ENCODE results near the gene SH3BP2. TPM values are rescaled to one million over a fixed set of nuclear protein-coding genes. Genes with fewer than 3 reads are reported as not detected.
A peak's percentile ranks its signal among the peaks of the same experiment; 100 is the strongest.

SH3BP2 gene
- total RNA-seq, 1 donor from 2014 or later, result 64.3 TPM

- Mint-ChIP-seq H3K9me3 (no peaks in the 10 kb centered on the region), H3K27me3 (ENCODE audit: low read depth) (no peaks in the 10 kb centered on the region), H3K27ac (no peak overlapping the region)
Measured at GRCh38 chr4:2862528-2862927, 69.6 kb downstream of the SH3BP2 start.

DNA sequence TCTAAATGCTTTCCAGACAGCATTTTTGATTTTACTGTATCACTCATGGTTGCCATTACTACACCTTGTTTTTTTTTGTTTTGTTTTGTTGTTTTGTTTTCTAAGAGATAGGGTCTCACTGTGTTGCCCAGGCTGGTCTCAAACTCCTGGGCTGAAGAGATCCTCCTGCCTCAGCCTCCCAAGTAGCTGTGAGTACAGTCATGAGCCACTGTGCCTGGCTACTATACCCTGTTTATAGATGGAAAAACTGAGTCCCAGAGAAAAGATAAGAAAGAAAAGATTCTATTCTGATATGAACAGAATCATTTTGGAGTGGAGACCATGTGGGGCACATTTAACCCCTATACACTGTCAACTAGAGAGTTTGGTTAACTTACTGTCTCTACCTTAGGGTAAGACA, 70.8 kb downstream of the SH3BP2 start:
- H3K4me1 Mint-ChIP-seq (ENCODE audit: low read depth), result peaks cover 55% of the 10 kb centered on the region
- no peak overlapping the region for H3K27ac Mint-ChIP-seq
- intact Hi-C loops (cut with micrococcal nuclease), result no loop called here
- no peaks in the 10 kb centered on the region for H3K27me3 Mint-ChIP-seq (ENCODE audit: low read depth)
- no peaks in the 10 kb centered on the region for H3K9me3 Mint-ChIP-seq
- H3K4me3 Mint-ChIP-seq (ENCODE audit: low read depth), result no peak overlapping the region
- no peak for DNase-seq (ENCODE audit: low spot score)
- H3K36me3 Mint-ChIP-seq (ENCODE audit: low read depth), result peaks cover 15% of the 10 kb centered on the region

More at GRCh38 chr4:2862528-2862927, 69.6 kb downstream of the SH3BP2 start:
- peaks cover 64% of the 10 kb centered on the region for H3K4me1 Mint-ChIP-seq (ENCODE audit: low read depth)
- DNase-seq (ENCODE audit: low spot score), result no peak
- H3K4me3 Mint-ChIP-seq (ENCODE audit: low read depth), result no peak overlapping the region
- H3K36me3 Mint-ChIP-seq (ENCODE audit: low read depth), result peaks cover 26% of the 10 kb centered on the region
- intact Hi-C loops (cut with micrococcal nuclease), result no loop called here

GRCh38 chr4:2865196-2865780, 72.4 kb downstream of the SH3BP2 start:
- Mint-ChIP-seq H3K27ac (no peak overlapping the region), H3K9me3 (no peaks in the 10 kb centered on the region), H3K4me1 (ENCODE audit: low read depth) (peaks cover 51% of the 10 kb centered on the region), H3K4me3 (ENCODE audit: low read depth) (no peak overlapping the region), H3K27me3 (ENCODE audit: low read depth) (no peaks in the 10 kb centered on the region), H3K36me3 (ENCODE audit: low read depth) (peaks cover 15% of the 10 kb centered on the region)
- intact Hi-C loops (cut with micrococcal nuclease), result no loop called here
- no peak for DNase-seq (ENCODE audit: low spot score)

GRCh38 chr4:2866160-2866861, 73.4 kb downstream of the SH3BP2 start:
- H3K4me1 Mint-ChIP-seq (ENCODE audit: low read depth), result peaks cover 46% of the 10 kb centered on the region

DNA sequence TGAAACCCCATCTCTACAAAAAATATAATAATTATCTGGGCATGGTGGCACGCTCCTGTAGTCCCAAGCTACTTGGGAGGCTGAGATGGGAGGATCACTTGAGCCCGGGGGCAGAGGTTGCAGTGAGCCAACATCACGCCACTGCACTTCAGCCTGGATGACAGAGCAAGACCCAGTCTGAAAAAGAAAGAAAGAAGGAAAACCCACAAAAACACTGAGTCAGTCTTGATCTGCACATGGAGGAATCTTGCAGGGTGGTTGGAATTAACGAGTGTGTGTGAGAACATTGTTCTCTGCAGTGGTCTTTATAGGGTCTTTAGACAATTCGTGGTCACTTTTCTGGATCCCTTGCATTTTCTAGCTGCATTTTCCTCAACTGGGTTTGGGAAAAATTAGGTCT, 74.0 kb downstream of the SH3BP2 start:
- Mint-ChIP-seq H3K27me3 (ENCODE audit: low read depth) (no peaks in the 10 kb centered on the region), H3K27ac (no peak overlapping the region), H3K9me3 (no peaks in the 10 kb centered on the region), H3K4me3 (ENCODE audit: low read depth) (no peak overlapping the region), H3K4me1 (ENCODE audit: low read depth) (peaks cover 49% of the 10 kb centered on the region), H3K36me3 (ENCODE audit: low read depth) (peaks cover 17% of the 10 kb centered on the region)
- no peak for DNase-seq (ENCODE audit: low spot score)
- intact Hi-C loops (cut with micrococcal nuclease), result no loop called here

More at GRCh38 chr4:2866160-2866861, 73.4 kb downstream of the SH3BP2 start:
- Mint-ChIP-seq H3K9me3 (no peaks in the 10 kb centered on the region), H3K36me3 (ENCODE audit: low read depth) (peaks cover 14% of the 10 kb centered on the region), H3K27ac (no peak overlapping the region), H3K4me3 (ENCODE audit: low read depth) (no peak overlapping the region), H3K27me3 (ENCODE audit: low read depth) (no peaks in the 10 kb centered on the region)
- no peak for DNase-seq (ENCODE audit: low spot score)
- intact Hi-C loops (cut with micrococcal nuclease), result no loop called here

GRCh38 chr4:2867758-2868491, 75.0 kb downstream of the SH3BP2 start:
- Mint-ChIP-seq H3K4me3 (ENCODE audit: low read depth) (no peak overlapping the region), H3K27ac (no peak overlapping the region), H3K4me1 (ENCODE audit: low read depth) (peaks cover 43% of the 10 kb centered on the region), H3K36me3 (ENCODE audit: low read depth) (peaks cover 17% of the 10 kb centered on the region), H3K9me3 (no peaks in the 10 kb centered on the region), H3K27me3 (ENCODE audit: low read depth) (no peaks in the 10 kb centered on the region)
- no peak for DNase-seq (ENCODE audit: low spot score)
- intact Hi-C loops (cut with micrococcal nuclease), result no loop called here

DNA sequence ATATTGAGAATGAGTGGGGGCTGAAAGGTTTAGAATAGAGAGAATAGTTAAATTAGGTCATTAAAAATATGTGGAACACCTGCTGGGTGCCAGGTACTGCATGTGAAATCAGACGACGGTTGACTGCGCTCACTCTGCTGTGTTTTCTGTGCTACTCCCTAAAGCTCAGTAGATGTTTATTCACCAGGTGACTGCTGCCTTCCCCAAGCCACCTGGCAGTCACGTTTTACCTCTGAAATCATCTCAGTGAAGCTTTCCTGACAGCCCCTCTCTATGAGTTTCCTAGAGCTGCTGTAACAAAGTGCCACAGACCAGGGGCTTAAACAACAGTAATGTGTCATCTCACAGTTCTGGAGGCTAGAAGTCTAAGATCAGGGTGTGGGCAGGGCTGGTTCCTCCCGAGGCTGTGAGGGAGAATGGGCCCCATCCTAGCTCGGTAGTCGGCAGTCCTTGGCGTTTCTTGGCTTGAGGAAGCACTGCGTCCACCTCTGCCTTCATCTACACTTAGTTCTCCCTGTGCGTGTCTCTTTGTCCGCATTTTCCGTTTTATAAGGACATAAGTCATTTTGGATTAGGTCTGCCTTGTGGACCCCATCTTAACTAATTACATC, 76.1 kb downstream of the SH3BP2 start:
- peaks cover 38% of the 10 kb centered on the region for H3K4me1 Mint-ChIP-seq (ENCODE audit: low read depth)
- intact Hi-C loops (cut with micrococcal nuclease), result no loop called here
- H3K9me3 Mint-ChIP-seq, result no peaks in the 10 kb centered on the region
- peaks cover 17% of the 10 kb centered on the region for H3K36me3 Mint-ChIP-seq (ENCODE audit: low read depth)
- DNase-seq (ENCODE audit: low spot score), result no peak
- no peak overlapping the region for H3K4me3 Mint-ChIP-seq (ENCODE audit: low read depth)
- no peak overlapping the region for H3K27ac Mint-ChIP-seq
- no peaks in the 10 kb centered on the region for H3K27me3 Mint-ChIP-seq (ENCODE audit: low read depth)

GRCh38 chr4:2869659-2870058, 76.8 kb downstream of the SH3BP2 start:
- Mint-ChIP-seq H3K27me3 (ENCODE audit: low read depth) (no peaks in the 10 kb centered on the region), H3K27ac (no peak overlapping the region), H3K4me1 (ENCODE audit: low read depth) (peaks cover 40% of the 10 kb centered on the region), H3K4me3 (ENCODE audit: low read depth) (no peak overlapping the region), H3K9me3 (no peaks in the 10 kb centered on the region), H3K36me3 (ENCODE audit: low read depth) (peaks cover 17% of the 10 kb centered on the region)
- intact Hi-C loops (cut with micrococcal nuclease), result no loop called here
- no peak for DNase-seq (ENCODE audit: low spot score)

- Mint-ChIP-seq H3K27me3 (ENCODE audit: low read depth) (no peaks in the 10 kb centered on the region), H3K27ac (no peak overlapping the region), H3K9me3 (no peaks in the 10 kb centered on the region), H3K4me3 (ENCODE audit: low read depth) (no peak overlapping the region), H3K36me3 (ENCODE audit: low read depth) (peaks cover 17% of the 10 kb centered on the region), H3K4me1 (ENCODE audit: low read depth) (peaks cover 38% of the 10 kb centered on the region)
- DNase-seq (ENCODE audit: low spot score), result no peak
- intact Hi-C loops (cut with micrococcal nuclease), result no loop called here
Measured at GRCh38 chr4:2870082-2870481, 77.2 kb downstream of the SH3BP2 start.

DNA sequence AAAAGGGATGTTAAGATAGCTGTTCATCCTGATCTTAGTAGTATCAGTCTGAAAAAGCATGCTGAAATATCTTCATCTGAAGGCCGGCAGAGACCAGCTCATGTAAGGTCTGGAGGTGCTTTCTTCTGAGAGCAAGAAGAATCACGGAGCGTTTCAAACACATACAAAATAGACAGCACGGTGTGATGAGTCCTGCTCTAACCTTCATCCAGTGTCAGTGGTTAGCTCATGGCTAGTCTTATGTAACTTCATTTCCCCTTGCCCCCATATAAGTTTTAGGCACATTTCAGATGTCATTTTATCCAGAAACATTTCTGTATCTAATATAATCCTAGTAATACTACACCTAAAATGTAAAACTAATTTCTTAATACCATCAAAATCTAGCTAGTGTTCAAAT, 78.6 kb downstream of the SH3BP2 start:
- Mint-ChIP-seq H3K27ac (peak overlapping the region; percentile 34), H3K27me3 (ENCODE audit: low read depth) (no peaks in the 10 kb centered on the region), H3K4me1 (ENCODE audit: low read depth) (peaks cover 41% of the 10 kb centered on the region), H3K4me3 (ENCODE audit: low read depth) (no peak overlapping the region), H3K9me3 (no peaks in the 10 kb centered on the region), H3K36me3 (ENCODE audit: low read depth) (peaks cover 28% of the 10 kb centered on the region)
- no peak for DNase-seq (ENCODE audit: low spot score)
- intact Hi-C loops (cut with micrococcal nuclease), result no loop called here

DNA sequence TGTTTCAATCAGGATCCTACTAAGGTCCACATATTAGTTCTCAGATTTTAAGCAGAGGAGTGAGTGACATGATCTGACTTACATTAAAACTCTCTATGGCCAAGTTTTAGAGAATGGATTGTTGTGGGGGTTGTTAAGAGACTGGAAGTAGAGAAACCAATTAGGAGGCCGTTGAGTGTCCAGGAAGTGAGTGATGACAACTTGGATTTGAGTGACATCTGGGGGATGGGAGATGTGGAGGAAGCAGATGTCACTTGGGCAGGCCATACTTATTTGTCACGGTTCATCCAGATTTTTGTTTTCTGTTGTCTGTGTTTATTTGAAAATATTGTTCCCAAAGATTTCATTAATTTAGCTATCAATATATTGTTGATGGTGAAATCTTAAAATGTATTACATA, 79.0 kb downstream of the SH3BP2 start:
- no peaks in the 10 kb centered on the region for H3K27me3 Mint-ChIP-seq (ENCODE audit: low read depth)
- no peak for DNase-seq (ENCODE audit: low spot score)
- intact Hi-C loops (cut with micrococcal nuclease), result no loop called here
- no peak overlapping the region for H3K4me3 Mint-ChIP-seq (ENCODE audit: low read depth)
- H3K36me3 Mint-ChIP-seq (ENCODE audit: low read depth), result peaks cover 29% of the 10 kb centered on the region
- peaks cover 38% of the 10 kb centered on the region for H3K4me1 Mint-ChIP-seq (ENCODE audit: low read depth)
- peak overlapping the region; percentile 34 for H3K27ac Mint-ChIP-seq
- H3K9me3 Mint-ChIP-seq, result no peaks in the 10 kb centered on the region

DNA sequence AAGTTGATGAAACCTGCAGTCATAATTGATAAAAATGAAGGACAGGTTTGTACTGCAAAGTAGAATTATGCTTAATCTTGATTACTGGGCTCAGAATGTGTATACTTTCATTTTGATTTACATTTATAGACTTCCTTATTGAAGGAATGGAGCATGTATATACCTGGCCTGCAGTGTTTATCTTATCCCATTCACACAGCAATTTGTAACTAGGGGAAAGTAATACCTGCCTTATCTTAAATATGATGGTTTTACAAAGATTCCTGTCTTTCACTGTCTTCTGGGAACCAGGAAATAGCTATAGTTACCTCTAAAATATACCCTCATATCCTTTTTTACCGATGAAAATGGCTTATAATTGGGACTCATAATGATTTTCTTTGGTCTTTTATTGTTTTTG, 80.4 kb downstream of the SH3BP2 start:
- intact Hi-C loops (cut with micrococcal nuclease), result no loop called here
- Mint-ChIP-seq H3K27me3 (ENCODE audit: low read depth) (no peaks in the 10 kb centered on the region), H3K4me1 (ENCODE audit: low read depth) (peaks cover 38% of the 10 kb centered on the region), H3K36me3 (ENCODE audit: low read depth) (peaks cover 42% of the 10 kb centered on the region), H3K27ac (no peak overlapping the region), H3K4me3 (ENCODE audit: low read depth) (no peak overlapping the region), H3K9me3 (no peaks in the 10 kb centered on the region)
- DNase-seq (ENCODE audit: low spot score), result no peak

GRCh38 chr4:2874861-2875260, 82.0 kb downstream of the SH3BP2 start:
- no peak overlapping the region for H3K4me3 Mint-ChIP-seq (ENCODE audit: low read depth)
- H3K27ac Mint-ChIP-seq, result no peak overlapping the region
- no peak for DNase-seq (ENCODE audit: low spot score)
- no peaks in the 10 kb centered on the region for H3K27me3 Mint-ChIP-seq (ENCODE audit: low read depth)
- intact Hi-C loops (cut with micrococcal nuclease), result no loop called here
- H3K36me3 Mint-ChIP-seq (ENCODE audit: low read depth), result peaks cover 49% of the 10 kb centered on the region
- peaks cover 38% of the 10 kb centered on the region for H3K4me1 Mint-ChIP-seq (ENCODE audit: low read depth)
- no peaks in the 10 kb centered on the region for H3K9me3 Mint-ChIP-seq

Data from activated T-helper 2 cell treated with anti-CD3 and anti-CD28 coated beads, Interferon-gamma antibody, Interleukin-2, Interleukin-4, amounts not matched to agents 10 μg/mL and 5 μg/mL and 100 μg/mL, durations not matched to agents 14 hours and 24 hours and 36 hours (primary cell).